SK-N-SH (cell line): ENCODE data around the gene MAPK13. TPM values are rescaled to one million over a fixed set of nuclear protein-coding genes. Genes with fewer than 3 reads are reported as not detected.

Experiments
- CTCF ChIA-PET: fragments of 300-600, 350-600 bp; formaldehyde crosslinking; extraction: SDS; loops from one replicate; lab custom pipeline; 2021; lab: Yijun Ruan, JAX
- POLR2A ChIA-PET: fragments of 350-600 bp; sonication (Branson Sonifier 250); formaldehyde crosslinking; extraction: SDS; loops from one replicate; lab custom pipeline; 2020; ENCODE audit warnings: antibody characterized with exemption, inconsistent platforms; lab: Yijun Ruan, JAX
- DNase-seq: peaks from one replicate; pipeline ENCODE4 v3.0.0; 2012
- H2AFZ ChIP-seq: fragments of 200-600 bp; sonication (generic); 2 replicates; pipeline ENCODE4 v1.8.1; 2016; ENCODE audit warnings: antibody characterized with exemption, mild to moderate bottlenecking, low read depth
- H3F3A ChIP-seq: fragments of 200-600 bp; sonication (generic); replicated peaks from 2 replicates; pipeline ENCODE3; 2016; ENCODE audit warnings: antibody characterized with exemption, mild to moderate bottlenecking; ENCODE audit not compliant: insufficient read depth
- H3K27ac ChIP-seq, 2 experiments: fragments of 200-500 bp in 1 of 2; fragments of 200-600 bp in 1 of 2; sonication (Bioruptor generic) in 1 of 2; sonication (generic), shearing (Covaris generic) in 1 of 2; 2 replicates each; pipeline versions ENCODE4 v1.5.1 to v1.6.1; 2014 to 2016; ENCODE audit warnings: low read depth in 2 of 2, inconsistent platforms in 1 of 2, low read length in 1 of 2, mild to moderate bottlenecking in 1 of 2, mixed read lengths in 1 of 2
- H3K27me3 ChIP-seq: fragments of 200-600 bp; sonication (generic), shearing (Covaris generic); 2 replicates; pipeline ENCODE4 v1.6.1; 2016; ENCODE audit warnings: mixed run types; ENCODE audit not compliant: insufficient read depth
- H3K36me3 ChIP-seq, 2 experiments: fragments of 200-500 bp in 1 of 2; fragments of 200-600 bp in 1 of 2; sonication (Bioruptor generic) in 1 of 2; sonication (generic) in 1 of 2; replicated peaks in 1 of 2; 2 replicates each; pipeline versions ENCODE3 to v1.5.1; 2014 to 2016; ENCODE audit warnings: low read length in 1 of 2, mild to moderate bottlenecking in 1 of 2; ENCODE audit not compliant: insufficient read depth in 2 of 2, control insufficient read depth in 1 of 2
- H3K4me1 ChIP-seq, 2 experiments: fragments of 200-500 bp in 1 of 2; fragments of 200-600 bp in 1 of 2; sonication (Bioruptor generic) in 1 of 2; sonication (generic), shearing (Covaris generic) in 1 of 2; 2 replicates each; pipeline versions ENCODE4 v1.5.1 to v1.6.1; 2014 to 2016; ENCODE audit warnings: low read depth in 1 of 2, low read length in 1 of 2, mixed run types in 1 of 2; ENCODE audit not compliant: insufficient read depth in 2 of 2, control insufficient read depth in 1 of 2
- H3K4me2 ChIP-seq: fragments of 200-600 bp; sonication (generic), shearing (Covaris generic); 2 replicates; pipeline ENCODE4 v1.6.1; 2017; ENCODE audit warnings: mixed run types
- H3K4me3 ChIP-seq, 2 experiments: fragments of 200-500 bp in 1 of 2; fragments of 200-600 bp in 1 of 2; sonication (Bioruptor generic) in 1 of 2; sonication (generic), shearing (Covaris generic) in 1 of 2; 2 replicates each; pipeline versions ENCODE4 v1.5.1 to v1.8.1; 2014 to 2016; ENCODE audit warnings: low read depth in 2 of 2, inconsistent platforms in 1 of 2, low read length in 1 of 2, mild to moderate bottlenecking in 1 of 2, mixed read lengths in 1 of 2, moderate library complexity in 1 of 2
- H3K79me2 ChIP-seq: fragments of 200-600 bp; sonication (generic); 2 replicates; pipeline ENCODE4 v1.8.1; 2017; ENCODE audit warnings: mild to moderate bottlenecking; ENCODE audit not compliant: insufficient read depth
- H3K9ac ChIP-seq: fragments of 200-600 bp; sonication (generic); 2 replicates; pipeline ENCODE4 v1.6.1; 2017; ENCODE audit warnings: mixed run types
- H3K9me2 ChIP-seq: fragments of 200-600 bp; sonication (generic); 2 replicates; pipeline ENCODE4 v1.6.1; 2017; ENCODE audit warnings: mixed run types
- H3K9me3 ChIP-seq: fragments of 200-600 bp; sonication (generic); 2 replicates; pipeline ENCODE4 v1.6.1; 2017; ENCODE audit warnings: mixed run types, mild to moderate bottlenecking, moderate library complexity
- H4K20me1 ChIP-seq: fragments of 200-600 bp; sonication (generic); 2 replicates; pipeline ENCODE4 v1.6.1; 2017; ENCODE audit warnings: mild to moderate bottlenecking, mixed run types; ENCODE audit not compliant: insufficient read depth
- ELF1 ChIP-seq: IDR thresholded peaks from 2 replicates; pipeline ENCODE4 v1.4.0; 2012
- EP300 ChIP-seq, 2 experiments: IDR thresholded peaks; 2 replicates each; pipeline versions ENCODE4 v1.4.0 to v1.6.1; 2012; ENCODE audit warnings: borderline replicate concordance in 1 of 2, low read depth in 1 of 2, low read length in 1 of 2
- EZH2phosphoT487 ChIP-seq: fragments of 200-600 bp; sonication (generic); IDR thresholded peaks from 2 replicates; pipeline ENCODE4 v1.6.1; 2017; ENCODE audit warnings: low read depth, mixed run types, mild to moderate bottlenecking, antibody characterized with exemption, moderate library complexity, borderline replicate concordance
- FOSL2 ChIP-seq: IDR thresholded peaks from 2 replicates; pipeline ENCODE4 v1.4.0; 2012; ENCODE audit warnings: low read depth, mild to moderate bottlenecking, moderate library complexity, borderline replicate concordance
- GABPA ChIP-seq: IDR thresholded peaks from 2 replicates; pipeline ENCODE4 v1.4.0; 2012; ENCODE audit warnings: low read depth, mild to moderate bottlenecking
- JUND ChIP-seq: IDR thresholded peaks from 2 replicates; pipeline ENCODE4 v1.4.0; 2012
- MAX ChIP-seq: IDR thresholded peaks from 2 replicates; pipeline ENCODE4 v1.4.0; 2012; ENCODE audit warnings: low read depth
- NFIC ChIP-seq: IDR thresholded peaks from 2 replicates; pipeline ENCODE4 v1.4.0; 2012; ENCODE audit warnings: borderline replicate concordance
- NRF1 ChIP-seq: IDR thresholded peaks from 2 replicates; pipeline ENCODE4 v1.6.1; 2012; ENCODE audit warnings: low read depth, mild to moderate bottlenecking, low read length
- PBX3 ChIP-seq: IDR thresholded peaks from 2 replicates; pipeline ENCODE4; 2012
- POLR2AphosphoS5 ChIP-seq: IDR thresholded peaks from 2 replicates; pipeline ENCODE4 v1.6.1; 2012; ENCODE audit warnings: low read depth, low read length
- RXRA ChIP-seq: IDR thresholded peaks from 2 replicates; pipeline ENCODE4 v1.4.0; 2012; ENCODE audit warnings: low read depth, mild to moderate bottlenecking, borderline replicate concordance
- TCF12 ChIP-seq: IDR thresholded peaks from 2 replicates; pipeline ENCODE4 v1.4.0; 2012
- USF1 ChIP-seq: IDR thresholded peaks from 2 replicates; pipeline ENCODE4 v1.4.0; 2012; ENCODE audit warnings: low read depth, borderline replicate concordance
- YY1 ChIP-seq: IDR thresholded peaks from 2 replicates; pipeline ENCODE4 v1.4.0; 2012; ENCODE audit warnings: low read depth, mild to moderate bottlenecking
- WGBS: methylation state at CpG from one replicate; pipeline ENCODE4 v1.1.6; 2017; ENCODE audit warnings: low lambda C conversion rate; 5-methylcytosine and 5-hydroxymethylcytosine counted together
- polyA plus RNA-seq, 3 experiments: library from polyadenylated mRNA; depleted of rRNA; stranded (reverse); fragments of >200 nt; gene quantifications; 2 replicates each; pipeline ENCODE4 v1.2.3, GENCODE V29; 2012

MAPK13 gene
- polyA plus RNA-seq, 1 of the 3 experiments (the other 2 are of a cell fraction): 2.3 TPM

- Histone ChIP-seq H3K27ac (peak overlapping the region in 1 of 2 experiments; percentile 45; a peak in 2 of 4 replicates), H3K36me3 (no peaks in the 10 kb centered on the region), H3K9me2 (no peaks in the 10 kb centered on the region), H3K9ac (no peak overlapping the region), H3K4me1 (peaks cover 8 to 33% of the 10 kb centered on the region in 2 experiments), H3K9me3 (no peaks in the 10 kb centered on the region), H3K4me3 (no peak overlapping the region), H3K79me2 (no peaks in the 10 kb centered on the region), H2AFZ (peak overlapping the region; percentile 47; the same call in 1 of the 2 replicates), H4K20me1 (no peaks in the 10 kb centered on the region), H3F3A (peaks cover 4% of the 10 kb centered on the region), H3K4me2 (peak overlapping the region; percentile 32; the same call in 1 of the 2 replicates), H3K27me3 (no peaks in the 10 kb centered on the region)
- no peak for DNase-seq
- ChIA-PET POLR2A (interaction anchor here (1.4 kb wide), 1 partner anchor 99 kb away, joined by 4 read pairs; the partner anchor contains the start of gene MAPK14), CTCF (interaction anchor here (0.7 to 1.4 kb wide), 6 partner anchors 9 to 234 kb away, joined by 3 to 5 read pairs (median 3); partner anchors contain the start of gene MAPK14)
- TF ChIP-seq MAX (peak; percentile 8; the same call in 1 of the 2 replicates), USF1 (no peak)
- WGBS: 95% methylated on average over 10 of the region's 10 CpGs
Observed at GRCh38 chr6:36126553-36127458, 3.5 kb upstream of the MAPK13 start.

- no peaks in the 10 kb centered on the region for H3K9me3 ChIP-seq
- H2AFZ ChIP-seq: peak overlapping the region; percentile 47; the same call in 1 of the 2 replicates
- H3K4me2 ChIP-seq: peak overlapping the region; percentile 32
- TF ChIP-seq NRF1: no peak
- TF ChIP-seq POLR2AphosphoS5: peak; percentile 26; the same call in 1 of the 2 replicates
- 0 out of 2 replicates have a peak, but pooled peaks have one; percentile 47 for TF ChIP-seq GABPA
- TF ChIP-seq EP300 (IDR thresholded peaks at IDR 0.05; ENCODE audit: borderline replicate concordance in 1 of 2, low read depth in 1 of 2, low read length in 1 of 2): peak in 1 of 2 experiments; percentile 57; a peak in 1 of 4 replicates
- TF ChIP-seq ELF1: no peak
- TF ChIP-seq RXRA: peak; percentile 64; the same call in 1 of the 2 replicates
- no peak for TF ChIP-seq EZH2phosphoT487
- peak; percentile 47; the same call in 1 of the 2 replicates for TF ChIP-seq TCF12
- peak; percentile 62; the same call in 1 of the 2 replicates for TF ChIP-seq MAX
- no peak for TF ChIP-seq YY1
- TF ChIP-seq USF1: no peak
- TF ChIP-seq JUND: peak; percentile 73
- no peak for TF ChIP-seq NFIC
- peak; percentile 83 for TF ChIP-seq FOSL2
- peak; percentile 7; the same call in 1 of the 2 replicates for TF ChIP-seq PBX3
- H3K9me2 ChIP-seq: no peaks in the 10 kb centered on the region
- H3K27ac ChIP-seq: peak overlapping the region in 1 of 2 experiments; percentile 45; a peak in 2 of 4 replicates
- H3K4me3 ChIP-seq: no peak overlapping the region
- CTCF ChIA-PET: interaction anchor here (0.9 to 1.4 kb wide), 4 partner anchors 10 to 214 kb away, joined by 3 to 5 read pairs (median 3); no protein-coding TSS in a partner anchor
- H3K27me3 ChIP-seq: no peaks in the 10 kb centered on the region
- WGBS: 21% methylated on average over 4 of the region's 8 CpGs
- DNase-seq: no peak
- no peaks in the 10 kb centered on the region for H4K20me1 ChIP-seq
- H3K79me2 ChIP-seq: no peaks in the 10 kb centered on the region
- POLR2A ChIA-PET: interaction anchor here (0.7 to 1.4 kb wide), 2 partner anchors 24 to 100 kb away, joined by 3 to 4 read pairs; partner anchors contain the start of gene MAPK14
- no peak overlapping the region for H3K9ac ChIP-seq
- H3K36me3 ChIP-seq: no peaks in the 10 kb centered on the region
- H3K4me1 ChIP-seq: peaks cover 16 to 34% of the 10 kb centered on the region in 2 experiments
- H3F3A ChIP-seq: peaks cover 4% of the 10 kb centered on the region
Observed at GRCh38 chr6:36127462-36128016, 2.8 kb upstream of the MAPK13 start.
